ENCODE results near the gene MTMR10.

DNA sequence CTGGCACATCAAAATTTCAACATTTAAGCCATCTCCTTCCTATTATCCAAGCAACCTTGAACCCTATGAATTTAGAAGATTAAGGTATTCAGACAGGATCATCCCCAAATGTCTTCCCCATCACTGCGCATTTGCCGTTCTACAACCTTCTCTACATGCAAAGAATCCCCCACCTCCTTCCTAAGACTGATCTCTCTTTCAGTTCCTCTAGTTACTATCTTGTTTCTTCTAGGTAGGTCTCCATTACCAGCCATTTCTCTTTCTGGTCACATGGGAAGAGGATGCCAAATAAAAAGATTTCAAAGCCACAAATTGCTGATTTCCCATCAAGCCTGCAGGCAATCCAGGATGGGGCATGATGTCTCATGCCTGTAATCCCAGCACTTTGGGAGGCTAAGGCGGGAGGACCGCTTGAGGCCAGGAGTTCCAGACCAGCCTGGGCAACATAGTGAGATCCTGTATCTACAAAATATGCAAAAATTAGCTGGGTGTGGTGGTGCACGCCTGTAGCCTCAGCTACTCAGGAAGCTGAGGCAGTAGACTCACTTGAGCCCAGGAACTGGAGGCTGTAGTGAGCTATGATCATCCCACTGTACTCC, 29.7 kb upstream of the MTMR10 start:
- TF ChIP-seq GATA3 (IDR thresholded peaks at IDR 0.05; ENCODE audit: low read depth, low read length) = no peak
- TF ChIP-seq GATA2 (IDR thresholded peaks at IDR 0.05; ENCODE audit: low read depth, low read length) = no peak
